Measurements from ENCODE around the gene ARHGAP23.

DNA sequence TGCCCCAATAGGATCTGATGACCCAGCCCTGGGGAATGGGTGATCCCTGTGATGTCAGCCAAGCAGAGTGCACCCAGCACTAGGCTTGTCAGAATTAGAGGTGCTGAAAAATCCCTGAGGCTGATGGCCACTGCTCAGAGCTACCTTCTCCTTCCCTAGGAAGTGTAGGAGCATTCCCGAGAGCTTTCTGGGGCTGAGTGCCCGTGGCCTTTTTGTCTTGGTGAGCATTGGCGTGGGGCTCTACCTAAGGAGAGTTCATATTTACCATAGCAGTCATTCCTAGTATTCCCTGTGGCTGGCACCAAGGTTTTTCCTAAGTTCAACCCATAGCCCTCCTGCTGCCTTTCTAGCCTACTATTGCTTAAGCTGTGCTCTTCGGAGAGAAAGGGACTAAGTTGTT lies 22.6 kb upstream of the ARHGAP23 start:
- TF ChIP-seq CTCF (conservative IDR thresholded peaks at IDR 0.05) (no peak), ZFX (IDR thresholded peaks at IDR 0.05) (no peak)

Measured in C4-2B (cell line).